ENCODE results near the gene CEP70.
"Not testable (repeated sequence)": the region's sequence is repeated elsewhere in the genome, so short reads cannot be mapped to it uniquely, and the experiment has no call there.

The CEP70 gene

DNA sequence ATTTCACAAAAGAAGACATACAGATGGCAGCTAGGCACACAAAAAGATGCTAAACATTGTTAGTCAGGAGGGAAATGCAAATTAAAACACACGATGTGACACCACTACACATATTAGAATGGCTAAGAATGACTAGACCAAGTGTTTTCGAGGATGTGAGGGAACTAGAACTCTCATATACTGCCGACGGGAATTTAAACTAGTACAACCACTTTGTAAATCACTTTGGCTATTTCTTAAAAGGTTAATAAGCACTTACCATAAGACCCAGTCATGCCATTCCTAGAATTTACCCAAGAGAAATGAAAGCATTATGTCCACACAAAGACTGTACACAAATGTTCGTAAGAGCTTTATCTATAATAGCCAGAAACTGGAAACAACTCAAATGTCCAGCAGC lies 5.6 kb downstream of the CEP70 start:
- no peak for DNase-seq

DNA sequence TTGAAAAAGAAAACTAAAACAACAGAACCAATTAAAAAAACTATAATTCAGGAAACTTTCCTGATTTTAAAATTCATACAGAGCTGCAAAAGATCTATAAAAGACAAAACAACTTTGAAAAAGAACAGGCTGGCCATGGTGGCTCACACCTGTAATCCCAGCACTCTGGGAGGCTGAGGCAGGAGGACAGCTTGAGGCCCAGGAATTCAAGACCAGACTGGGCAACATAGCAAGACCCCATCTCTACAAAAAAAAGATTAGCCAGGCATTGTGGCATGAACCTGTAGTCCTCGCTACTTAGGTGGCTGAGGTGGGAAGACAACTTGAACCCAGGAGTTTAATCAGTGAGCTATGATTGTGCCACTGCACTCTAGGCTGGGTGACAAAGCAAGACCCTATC lies 6.7 kb downstream of the CEP70 start:
- DNase-seq, result no peak

DNA sequence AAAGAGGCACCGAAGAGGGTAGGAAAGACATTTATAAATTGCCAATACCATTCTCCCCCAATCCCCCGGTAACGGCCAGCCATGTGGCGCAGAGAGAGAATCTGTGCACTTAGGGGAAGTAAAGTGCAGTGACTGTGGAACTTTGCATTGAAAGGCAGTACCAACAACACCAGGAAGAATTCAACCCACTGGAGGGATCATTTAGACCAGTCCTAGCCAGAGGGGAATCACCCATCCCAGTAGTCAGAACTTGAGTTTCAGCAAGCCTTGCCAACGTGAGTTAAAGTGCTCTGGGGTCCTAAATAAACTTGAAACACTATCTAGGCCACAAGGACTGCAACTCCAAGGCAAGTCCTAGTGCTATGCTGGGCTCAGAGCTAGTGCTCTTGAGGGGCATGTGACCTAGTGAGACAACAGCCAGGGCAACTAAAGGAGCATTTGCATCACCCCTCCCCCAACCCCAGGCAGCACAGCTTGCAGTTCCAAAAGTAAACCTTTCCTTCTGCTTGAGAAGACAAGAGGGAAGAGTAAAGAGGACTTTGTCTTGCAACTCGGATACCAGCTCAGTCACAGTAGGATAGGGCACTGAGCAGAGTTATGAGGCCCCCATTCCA lies 15.0 kb downstream of the CEP70 start:
- no peak for DNase-seq

DNA sequence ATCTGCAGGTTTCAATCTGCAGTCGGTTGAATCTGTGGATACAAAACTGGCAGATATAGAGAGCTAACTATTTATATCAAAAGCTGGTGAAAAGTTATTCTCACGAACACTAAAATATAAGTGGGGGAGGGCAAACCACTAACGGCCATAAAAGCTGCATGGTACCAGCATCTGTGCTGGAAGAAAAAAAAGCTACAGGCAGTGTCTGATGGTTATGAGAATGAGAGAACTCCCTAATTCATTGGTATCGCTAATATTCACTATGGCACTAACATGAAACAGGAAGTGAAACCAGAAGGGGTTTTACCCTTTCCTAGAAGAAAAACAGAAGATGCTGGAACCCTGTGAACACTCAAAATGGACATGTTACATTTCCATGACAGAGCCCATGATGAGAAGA lies 15.9 kb downstream of the CEP70 start:
- DNase-seq, result no peak

DNA sequence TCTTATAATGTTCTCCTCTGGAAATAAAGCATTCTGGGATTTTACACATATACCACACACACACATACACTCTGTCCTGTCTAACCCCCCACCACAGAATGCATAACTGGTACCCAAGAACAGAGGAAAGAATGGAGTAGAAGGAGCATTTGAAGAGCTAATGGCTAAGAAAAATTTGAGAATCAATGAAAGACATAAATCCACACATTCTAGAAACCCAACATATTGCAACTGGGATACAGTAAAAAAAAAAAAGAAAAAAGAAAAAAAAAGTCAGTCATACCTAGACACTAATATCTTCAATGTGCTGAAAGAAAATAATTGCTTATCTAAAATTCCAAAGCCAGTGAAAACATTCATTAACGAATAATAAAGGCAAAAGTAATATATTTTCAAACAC lies 20.9 kb downstream of the CEP70 start:
- no peak for DNase-seq

DNA sequence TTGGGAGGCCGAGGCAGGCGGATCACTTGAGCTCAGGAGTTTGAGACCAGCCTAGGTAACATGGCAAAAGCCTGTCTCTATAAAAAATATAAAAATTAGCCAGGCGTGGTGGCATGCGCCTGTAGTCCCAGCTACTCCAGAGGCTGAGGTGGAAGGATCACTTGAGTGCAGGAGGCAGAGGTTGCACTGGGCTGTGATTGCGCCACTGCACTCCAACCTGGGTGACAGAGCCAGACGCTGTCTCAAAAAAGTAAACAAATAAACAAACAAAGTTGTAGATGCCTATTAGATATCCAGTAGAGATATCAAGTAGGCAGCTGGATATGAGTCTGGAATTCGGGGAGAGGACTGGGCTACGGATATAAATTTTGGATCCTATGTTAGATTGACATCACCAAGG lies 24.4 kb downstream of the CEP70 start:
- DNase-seq, result not testable (repeated sequence)

DNA sequence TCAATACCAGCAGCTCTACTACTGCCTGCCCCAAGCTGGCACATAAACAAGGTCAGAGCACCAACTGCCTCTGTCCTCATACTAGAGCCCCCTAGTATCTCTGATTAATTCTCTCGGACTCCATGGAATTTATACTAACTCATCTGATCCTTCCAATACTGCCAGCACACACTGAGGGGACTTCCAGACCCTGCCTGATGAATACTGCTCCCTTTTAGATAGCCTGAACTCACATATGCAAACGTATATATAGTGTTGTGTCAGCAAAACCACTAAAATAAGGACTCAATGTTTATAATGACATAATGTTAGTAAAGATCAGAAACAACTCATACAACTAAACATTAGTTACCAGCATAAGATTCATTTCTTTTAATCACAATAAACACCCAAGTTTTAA lies 25.0 kb downstream of the CEP70 start:
- DNase-seq, result no peak

DNA sequence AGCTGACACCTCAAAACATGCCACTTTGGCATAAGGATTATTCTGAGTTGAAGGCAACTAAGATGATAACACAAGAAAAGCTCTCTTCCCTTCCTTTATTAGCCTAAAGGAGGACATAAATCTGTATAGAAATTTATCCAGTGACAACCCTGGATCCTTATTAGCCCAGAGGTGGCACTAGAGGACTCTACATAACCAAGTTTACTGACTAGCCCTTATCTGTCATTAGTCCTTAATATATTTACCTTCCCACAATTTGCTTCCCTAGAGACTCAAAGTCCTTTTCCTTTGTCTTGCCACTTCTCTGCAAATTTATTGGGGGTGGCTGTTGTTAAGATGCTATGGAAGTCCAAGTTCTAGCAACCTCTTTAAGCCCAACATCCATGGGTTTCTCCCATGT lies 26.7 kb downstream of the CEP70 start:
- DNase-seq, result peak; percentile 12

DNA sequence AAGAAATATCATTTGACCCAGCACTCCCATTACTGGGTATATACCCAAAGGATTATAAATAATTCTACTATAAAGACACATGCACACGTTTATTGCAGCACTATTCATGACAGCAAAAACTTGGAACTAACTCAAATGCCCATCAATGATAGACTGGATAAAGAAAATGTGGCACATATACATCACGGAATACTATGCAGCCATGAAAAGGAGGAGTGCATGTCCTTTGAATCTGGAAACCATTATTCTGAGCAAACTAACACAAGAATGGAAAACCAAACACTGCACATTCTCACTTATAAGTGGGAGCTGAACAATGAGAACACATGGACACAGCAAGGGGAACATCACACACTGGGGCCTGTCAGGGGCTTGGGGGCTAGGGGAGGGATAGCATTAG lies 27.8 kb downstream of the CEP70 start:
- not testable (repeated sequence) for DNase-seq

DNA sequence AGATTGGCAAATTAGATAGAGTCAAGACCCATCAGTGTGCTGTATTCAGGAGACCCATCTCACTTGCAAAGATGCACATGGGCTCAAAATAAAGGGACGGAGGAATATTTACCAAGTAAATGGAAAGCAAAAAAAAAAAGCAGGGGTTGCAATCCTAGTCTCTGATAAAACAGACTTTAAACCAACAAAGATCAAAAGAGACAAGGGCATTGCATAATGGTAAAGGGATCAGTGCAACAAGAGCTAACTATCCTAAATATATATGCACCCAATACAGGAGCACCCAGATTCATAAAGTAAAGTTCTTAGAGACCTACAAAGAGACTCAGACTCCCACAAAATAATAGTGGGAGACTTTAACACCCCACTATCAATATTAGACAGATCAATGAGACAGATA lies 31.2 kb downstream of the CEP70 start:
- DNase-seq, result not testable (repeated sequence)

DNA sequence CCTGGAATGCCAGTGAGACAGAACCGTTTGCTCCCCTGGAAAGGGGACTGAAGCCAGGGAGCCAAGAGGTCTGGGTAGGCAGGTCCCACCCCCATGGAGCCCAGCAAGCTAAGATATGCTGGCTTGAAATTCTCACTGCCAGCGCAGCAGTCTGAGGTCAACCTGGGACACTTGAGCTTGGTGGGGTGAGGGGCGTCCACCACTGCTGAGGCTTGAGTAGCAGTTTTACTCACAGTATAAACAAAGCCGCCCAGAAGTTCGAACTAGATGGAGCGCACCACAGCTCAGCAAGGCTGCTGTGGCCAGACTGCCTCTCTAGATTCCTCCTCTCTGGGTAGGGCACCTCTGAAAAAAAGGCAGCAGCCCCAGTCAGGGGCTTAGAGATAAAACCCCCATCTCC lies 33.6 kb downstream of the CEP70 start:
- no peak for DNase-seq

DNA sequence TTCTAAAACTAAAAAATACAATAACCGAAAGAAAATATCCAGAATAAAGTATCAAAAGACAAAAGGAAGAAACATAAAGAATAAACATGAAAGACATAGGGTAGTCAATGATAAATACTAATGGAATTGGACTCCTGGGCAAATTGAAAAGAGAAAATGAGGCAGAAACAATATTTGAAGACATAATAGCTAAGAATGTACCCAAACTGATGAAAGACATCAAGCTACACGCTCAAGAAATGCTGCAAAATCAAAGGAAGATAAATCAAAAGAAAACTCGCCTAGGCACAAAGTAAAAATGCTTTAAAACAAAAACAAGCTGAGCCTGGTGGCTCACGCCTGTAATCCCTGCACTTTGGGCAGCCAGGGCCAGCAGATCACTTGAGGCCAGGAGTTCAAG lies 34.9 kb downstream of the CEP70 start:
- DNase-seq, result no peak

DNA sequence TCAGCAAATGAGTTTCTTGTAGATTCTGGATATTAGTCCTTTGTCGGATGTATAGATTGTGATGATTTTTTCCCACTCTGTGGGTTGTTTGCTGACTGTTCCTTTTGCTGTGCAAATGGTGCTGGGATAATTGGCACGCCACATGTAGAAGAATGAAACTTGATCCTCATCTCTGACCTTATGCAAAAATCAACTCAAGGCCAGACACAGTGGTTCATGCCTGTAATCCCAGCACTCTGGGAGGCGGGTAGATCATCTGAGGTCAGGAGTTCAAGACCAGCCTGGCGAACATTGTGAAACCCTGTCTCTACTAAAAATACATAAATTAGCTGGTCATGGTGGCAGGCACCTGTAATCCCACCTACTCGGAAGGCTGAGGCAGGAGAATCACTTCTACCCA lies 39.3 kb downstream of the CEP70 start:
- peak; percentile 15 for DNase-seq

DNA sequence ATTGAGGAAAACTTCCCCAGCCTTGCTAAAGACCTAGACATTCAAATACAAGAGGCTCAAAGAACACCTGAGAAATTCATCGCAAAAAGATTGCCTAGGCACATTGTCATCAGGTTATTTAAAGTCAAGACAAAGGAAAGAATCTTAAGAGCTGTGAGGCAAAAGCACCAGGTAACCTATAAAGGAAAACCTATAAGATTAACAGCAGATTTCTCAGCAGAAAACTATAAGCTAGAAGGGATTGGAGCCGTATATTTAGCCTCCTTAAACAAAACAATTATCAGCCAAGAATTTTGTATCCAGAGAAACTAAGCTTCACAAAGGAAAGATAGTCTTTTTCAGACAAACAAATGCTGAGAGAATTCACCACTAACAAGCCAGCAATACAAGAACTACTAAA lies 43.1 kb downstream of the CEP70 start:
- DNase-seq, result not testable (repeated sequence)

DNA sequence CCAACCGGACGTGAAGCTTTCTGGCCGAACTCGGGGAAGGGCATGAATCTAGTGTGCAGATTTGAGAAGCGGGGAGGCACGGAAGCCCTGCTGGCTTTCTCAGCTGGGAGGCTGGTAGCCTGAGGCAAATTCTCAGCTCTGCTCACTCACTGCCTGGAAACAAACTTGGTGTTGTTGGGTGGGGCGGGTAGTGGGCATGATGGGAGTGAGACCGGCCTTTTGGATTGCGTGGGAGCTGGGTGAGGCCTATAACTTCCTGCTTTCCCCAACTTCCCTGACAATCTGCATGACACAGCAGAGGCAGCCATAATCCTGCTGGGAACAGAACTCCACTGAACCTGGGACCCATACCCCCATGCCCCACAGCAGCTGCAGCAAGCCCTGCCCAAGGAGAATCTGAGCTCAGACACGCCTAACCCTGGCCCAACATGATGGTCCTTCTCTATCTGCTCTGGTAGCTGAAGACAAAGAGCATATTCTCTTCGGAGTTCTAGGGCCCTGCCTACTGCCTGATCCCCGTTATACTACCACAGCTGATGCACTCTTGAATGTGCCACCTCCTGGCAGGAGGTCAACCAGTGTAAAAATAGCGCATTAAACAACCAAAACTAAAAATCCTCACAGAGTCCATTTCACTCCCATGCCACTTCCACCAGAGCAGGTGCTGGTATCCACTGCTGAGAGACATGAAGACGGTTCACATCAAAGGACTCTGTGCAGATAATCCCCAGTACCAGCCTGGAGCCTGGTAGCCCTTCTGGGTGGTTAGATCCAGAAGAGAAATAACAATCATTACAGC lies 44.7 kb downstream of the CEP70 start:
- DNase-seq, result no peak

DNA sequence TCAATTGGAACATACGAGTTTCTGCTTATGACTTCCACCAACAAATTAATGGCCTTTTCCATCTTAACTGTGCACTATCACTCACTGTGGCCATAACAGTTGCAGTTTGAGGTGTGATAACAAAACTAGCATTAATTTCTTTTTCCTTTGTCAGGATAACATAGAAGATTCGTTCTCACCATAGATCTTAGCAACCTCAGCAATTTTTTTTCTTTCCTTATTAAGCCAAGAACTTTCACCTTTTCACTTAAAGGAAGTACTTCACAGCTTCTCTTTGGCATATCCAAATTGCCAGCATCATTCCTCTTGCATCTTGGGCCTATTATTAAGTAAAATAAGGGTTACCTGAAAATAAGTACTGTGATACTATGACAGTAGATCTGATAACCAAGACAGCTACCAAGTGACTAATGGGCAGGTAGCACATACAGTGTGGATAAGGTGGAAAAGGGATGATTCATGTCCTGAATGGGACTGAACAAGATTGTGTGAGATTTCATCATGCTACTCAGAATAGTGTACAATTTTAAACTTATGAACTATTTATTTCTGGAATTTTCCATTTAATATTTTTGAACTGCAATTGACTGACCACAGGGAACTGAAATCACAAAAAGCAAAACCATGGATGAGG lies 46.6 kb downstream of the CEP70 start:
- no peak for DNase-seq

DNA sequence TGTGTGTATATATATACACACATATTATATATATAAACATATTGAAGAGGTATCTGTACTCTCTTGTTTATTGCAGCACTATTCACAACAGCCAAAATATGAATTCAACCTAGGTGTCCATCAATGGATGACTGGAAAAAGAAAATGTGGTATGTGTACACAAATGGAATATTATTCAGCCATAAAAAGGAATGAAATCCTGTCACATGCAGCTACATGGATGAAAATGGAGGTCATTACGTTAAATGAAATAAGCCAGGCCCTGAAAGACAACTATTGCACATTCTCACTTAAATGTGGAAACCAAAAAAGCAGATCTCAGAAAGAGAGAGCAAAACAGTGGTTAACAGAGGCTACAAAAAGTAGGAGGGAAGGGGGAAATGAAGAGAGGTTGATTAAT lies 49.5 kb downstream of the CEP70 start:
- no peak for DNase-seq

DNA sequence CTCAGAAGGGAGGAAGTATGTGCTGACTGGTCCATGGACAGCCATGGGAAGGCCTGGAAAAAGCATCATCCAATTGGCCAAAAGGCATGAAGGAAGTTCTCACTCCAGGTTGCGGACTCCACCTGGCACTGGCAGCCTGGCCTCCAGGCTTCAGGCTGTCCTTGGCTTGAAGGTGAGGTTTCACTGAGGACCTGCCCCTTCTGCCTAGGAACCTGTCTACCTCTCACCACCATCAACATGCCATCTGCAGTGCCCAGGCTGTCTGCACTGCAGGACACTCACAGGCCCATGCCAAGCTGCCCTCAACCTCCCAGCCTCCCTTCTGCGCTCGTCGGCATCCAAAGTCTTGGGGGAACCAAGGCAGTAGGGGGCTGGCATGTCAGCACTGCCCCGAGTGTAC lies 51.1 kb downstream of the CEP70 start:
- no peak for DNase-seq

DNA sequence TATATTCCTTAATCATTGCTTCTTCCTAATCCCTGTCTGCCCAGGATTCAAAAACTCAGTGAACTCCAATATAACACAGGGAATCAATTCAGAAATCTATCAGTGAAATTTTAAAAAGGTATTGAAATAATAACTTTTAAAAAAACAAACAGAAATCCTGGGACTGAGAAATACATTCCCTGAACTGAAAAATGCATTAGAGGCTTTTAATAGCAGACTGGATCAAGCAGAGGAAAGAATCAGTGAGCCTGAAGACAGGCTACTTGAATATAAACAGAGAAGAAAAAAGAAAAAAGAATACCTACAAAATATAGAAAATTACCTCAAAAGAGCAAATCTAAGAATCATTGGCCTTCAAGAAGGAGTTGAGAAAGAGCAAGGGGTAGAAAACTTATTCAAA lies 54.7 kb downstream of the CEP70 start:
- no peak for DNase-seq

DNA sequence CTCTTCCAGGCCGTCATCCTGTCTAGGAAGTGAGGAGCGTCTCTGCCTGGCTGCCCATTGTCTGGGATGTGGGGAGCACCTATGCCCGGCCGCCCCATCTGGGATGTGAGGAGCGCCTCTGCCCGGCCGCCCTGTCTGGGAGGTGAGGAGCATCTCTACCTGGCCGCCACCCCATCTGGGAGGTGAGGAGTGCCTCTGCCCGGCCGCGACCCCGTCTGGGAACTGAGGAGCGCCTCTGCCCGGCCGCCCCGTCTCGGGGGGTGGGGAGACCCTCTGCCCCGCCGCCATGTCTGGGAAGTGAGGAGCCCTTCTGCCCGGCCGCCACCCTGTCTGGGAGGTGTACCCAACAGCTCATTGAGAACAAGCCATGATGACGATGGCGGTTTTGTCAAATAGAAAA lies 72.6 kb downstream of the CEP70 start:
- not testable (repeated sequence) for DNase-seq

DNA sequence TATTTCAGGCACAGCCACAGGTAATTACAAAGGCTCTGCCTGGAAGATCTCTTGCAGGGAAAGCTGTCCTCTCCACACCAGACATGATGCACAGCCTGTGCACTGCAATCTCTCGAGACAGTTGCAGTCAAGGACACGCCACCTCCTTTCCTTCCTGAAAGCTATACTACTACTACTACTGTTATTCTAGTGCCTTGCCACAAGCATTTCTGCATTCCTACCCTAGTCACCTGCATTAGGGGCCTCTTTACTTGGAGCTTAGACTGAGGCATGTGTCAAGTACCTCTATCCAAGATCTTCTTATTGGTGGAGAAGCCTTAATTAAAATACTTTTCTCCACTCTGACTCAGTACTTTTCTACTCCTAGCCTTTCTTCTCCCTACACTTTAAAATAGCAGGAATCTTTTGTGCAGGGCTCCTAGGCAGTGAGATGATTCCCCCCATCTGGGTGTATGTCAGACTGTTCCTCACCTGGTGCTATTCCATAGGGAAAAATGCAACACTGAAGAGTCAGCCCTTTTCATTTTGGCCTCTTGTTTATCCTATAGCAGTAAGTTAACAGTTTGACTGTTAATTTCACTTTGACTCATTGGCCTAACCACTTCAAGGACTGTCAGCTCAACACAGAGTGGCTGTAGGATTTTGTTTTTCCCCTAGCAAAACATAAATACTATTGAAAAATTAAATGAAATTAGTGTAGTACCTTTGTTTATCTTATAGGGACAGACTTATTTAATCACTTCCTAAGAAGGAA lies 80.8 kb downstream of the CEP70 start:
- no peak for DNase-seq

DNA sequence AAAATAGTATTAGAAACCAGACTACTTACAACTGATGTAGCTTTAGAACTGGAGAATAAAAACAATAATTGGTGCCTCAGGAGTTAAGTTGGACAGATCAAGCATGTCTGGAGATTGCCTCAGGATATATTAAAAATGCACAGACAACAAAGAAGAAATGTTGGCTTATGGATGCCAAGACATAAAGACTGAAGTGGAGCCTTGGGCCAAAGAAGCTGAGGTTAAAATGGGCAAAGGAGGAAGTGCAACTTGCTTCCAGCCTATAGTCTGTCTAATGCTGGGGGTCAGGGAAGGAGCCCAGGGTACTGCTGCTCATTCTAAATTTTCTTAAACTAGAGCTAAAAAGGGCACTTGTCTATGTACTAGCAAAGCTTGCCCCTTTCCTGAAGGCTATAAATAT lies 82.1 kb downstream of the CEP70 start:
- DNase-seq, result no peak

DNA sequence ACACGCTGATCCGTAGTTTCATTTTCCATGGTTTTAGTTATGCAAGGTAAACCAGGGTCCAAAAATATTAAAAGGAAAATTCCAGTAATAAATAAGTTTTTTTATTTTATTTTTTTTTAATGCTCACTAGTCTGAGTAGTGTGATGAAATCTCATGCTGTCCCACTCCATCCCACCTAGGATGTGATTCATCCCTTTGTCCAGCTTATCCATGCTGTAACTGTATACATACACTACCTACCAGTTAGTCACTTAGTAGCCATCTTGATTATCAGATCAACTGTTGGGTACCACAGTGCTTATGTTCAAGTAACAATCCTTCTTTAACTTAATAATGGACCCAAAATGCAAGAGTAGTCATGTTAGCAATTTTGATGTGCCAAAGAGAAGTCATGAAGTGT lies 84.5 kb downstream of the CEP70 start:
- DNase-seq, result no peak

DNA sequence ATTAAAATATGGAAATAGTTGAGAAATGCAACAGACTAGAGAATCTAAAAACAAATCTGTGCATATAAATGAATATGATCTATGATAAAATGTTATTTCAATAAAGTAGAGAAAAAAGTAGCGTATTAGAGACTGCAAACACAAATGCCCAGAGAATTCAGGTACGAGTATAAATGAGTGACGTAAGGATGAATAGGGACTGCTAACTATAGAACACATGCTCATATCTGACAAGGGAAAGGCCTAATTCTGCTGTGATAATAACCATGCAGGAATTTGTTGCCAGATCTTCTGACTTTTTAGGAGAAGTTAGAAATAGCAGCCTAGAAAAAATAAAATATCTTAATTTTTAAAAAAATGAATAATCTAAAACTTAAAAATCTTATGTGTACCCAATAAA lies 86.5 kb downstream of the CEP70 start:
- no peak for DNase-seq

All from NCI-H2171 treated with DMSO at 0.1 percent for 48 hours (cell line).